HepG2 (cell line): ENCODE results near the gene ST7L. TPM values are rescaled to one million over a fixed set of nuclear protein-coding genes. Genes with fewer than 3 reads are reported as not detected.
A peak's percentile ranks its signal among the peaks of the same experiment; 100 is the strongest.

Source experiments
- CBX2 ChIP-seq, 2 experiments: fragments of 200-600 bp in 1 of 2; sonication (generic); formaldehyde crosslinking in 1 of 2; IDR thresholded peaks; 2 replicates each; pipeline versions ENCODE4 v1.7.0 to v1.8.1; 2018 to 2022; ENCODE audit warnings: low read depth in 2 of 2, low read length in 1 of 2, mild to moderate bottlenecking in 1 of 2, missing genetic modification reagents in 1 of 2
- HMGXB4 ChIP-seq, 2 experiments: sonication (generic) in 1 of 2; formaldehyde crosslinking in 1 of 2; IDR thresholded peaks; 2 replicates each; pipeline versions ENCODE4 v1.4.0 to v1.6.1; 2018 to 2020; ENCODE audit warnings: missing genetic modification reagents in 2 of 2, borderline replicate concordance in 1 of 2, low read depth in 1 of 2, mild to moderate bottlenecking in 1 of 2, missing biosample characterization in 1 of 2
- IRF9 ChIP-seq: sonication (generic); formaldehyde crosslinking; IDR thresholded peaks from 2 replicates; pipeline ENCODE4 v1.8.0; 2022; ENCODE audit warnings: missing genetic modification reagents, mild to moderate bottlenecking, borderline replicate concordance
- JUN ChIP-seq: sonication (generic); formaldehyde crosslinking; IDR thresholded peaks from 2 replicates; pipeline ENCODE4 v1.4.0; 2020; ENCODE audit warnings: mild to moderate bottlenecking, missing genetic modification reagents
- KMT2B ChIP-seq: IDR thresholded peaks from 2 replicates; pipeline ENCODE4 v1.6.1; 2016; ENCODE audit warnings: missing genetic modification reagents, missing compliant biosample characterization
- MLX ChIP-seq: IDR thresholded peaks from 2 replicates; pipeline ENCODE4 v1.6.1; 2016
- NR2F2 ChIP-seq: IDR thresholded peaks from 2 replicates; pipeline ENCODE4 v1.6.1; 2012; ENCODE audit warnings: low read depth, inconsistent platforms, borderline replicate concordance
- RBM39 ChIP-seq: fragments of 200-400 bp; formaldehyde crosslinking; IDR thresholded peaks from one replicate; pipeline ENCODE4 v1.6.1; 2018; ENCODE audit warnings: antibody characterized with exemption, mild to moderate bottlenecking, low read depth, low read length; ENCODE audit not compliant: poor library complexity, severe bottlenecking
- REL ChIP-seq: sonication (generic); formaldehyde crosslinking; conservative IDR thresholded peaks from 2 replicates; pipeline ENCODE4 v1.8.0; 2022; ENCODE audit warnings: mild to moderate bottlenecking, missing genetic modification reagents, moderate library complexity
- REPIN1 ChIP-seq: sonication (generic); formaldehyde crosslinking; IDR thresholded peaks from 2 replicates; pipeline ENCODE4 v1.8.0; 2022; ENCODE audit warnings: missing genetic modification reagents, low read depth, mild to moderate bottlenecking, borderline replicate concordance
- TARDBP ChIP-seq: sonication (generic); formaldehyde crosslinking; IDR thresholded peaks from 2 replicates; pipeline ENCODE4 v1.8.0; 2022; ENCODE audit warnings: mild to moderate bottlenecking, missing genetic modification reagents
- ZBTB38 ChIP-seq: sonication (generic); formaldehyde crosslinking; IDR thresholded peaks from 2 replicates; pipeline ENCODE4 v1.5.1; 2020; ENCODE audit warnings: mild to moderate bottlenecking, missing genetic modification reagents
- ZFP36L2 ChIP-seq: sonication (generic); formaldehyde crosslinking; IDR thresholded peaks from 2 replicates; pipeline ENCODE4 v1.4.0; 2020; ENCODE audit warnings: missing genetic modification reagents
- ZFP37 ChIP-seq: sonication (generic); formaldehyde crosslinking; IDR thresholded peaks from 2 replicates; pipeline ENCODE4 v1.4.0; 2020; ENCODE audit warnings: missing genetic modification reagents, borderline replicate concordance
- ZGPAT ChIP-seq: IDR thresholded peaks from 2 replicates; pipeline ENCODE4 v1.6.1; 2016; ENCODE audit warnings: mild to moderate bottlenecking
- ZNF292 ChIP-seq: sonication (generic); formaldehyde crosslinking; IDR thresholded peaks from 2 replicates; pipeline ENCODE4 v1.8.1; 2022; ENCODE audit warnings: mild to moderate bottlenecking, low read depth, missing genetic modification reagents, borderline replicate concordance
- ZNF577 ChIP-seq: sonication (generic); formaldehyde crosslinking; IDR thresholded peaks from 2 replicates; pipeline ENCODE4 v1.4.0; 2020; ENCODE audit warnings: mild to moderate bottlenecking, low read depth, missing genetic modification reagents, borderline replicate concordance
- ZNF580 ChIP-seq: IDR thresholded peaks from 2 replicates; pipeline ENCODE4 v1.6.1; 2016; ENCODE audit warnings: low read depth, borderline replicate concordance
- ZNF713 ChIP-seq: sonication (generic); formaldehyde crosslinking; IDR thresholded peaks from 2 replicates; pipeline ENCODE4 v1.4.0; 2020; ENCODE audit warnings: mild to moderate bottlenecking, missing genetic modification reagents
- polyA plus RNA-seq, 8 experiments: library from polyadenylated mRNA; depleted of rRNA in 3 of 8; stranded (reverse) in 7 of 8; unstranded in 1 of 8; fragments of >200 nt; fragmentation: Illumina TruSeq in 4 of 8; extraction: Trizol in 4 of 8; gene quantifications; 2 replicates each; pipeline versions ENCODE4 v1.2.1 to v1.2.3, GENCODE V29; 2011 to 2016; ENCODE audit warnings: low read depth in 4 of 8, missing spikeins in 1 of 8, mixed read lengths in 1 of 8; ENCODE audit not compliant: insufficient read depth in 1 of 8
- total RNA-seq, 5 experiments: library from RNA; depleted of rRNA; stranded (reverse); fragments of >200 nt; fragmentation: Illumina TruSeq; extraction: Trizol; gene quantifications; 2 replicates each; pipeline ENCODE4 v1.2.3, GENCODE V29; 2016; ENCODE audit warnings: low read depth in 1 of 5

Gene ST7L
- total and polyA plus RNA-seq, 2 of the 13 experiments (the other 11 are each of a cell fraction or from before 2014, with no cell fraction given) = 8.6 to 19.9 TPM

GRCh38 chr1:112618721-112619517 lies at the start of gene ST7L (continued):
- peak; percentile 53 to 76; a peak in 3 of 4 replicates for TF ChIP-seq HMGXB4 (CRISPR knock-in tag; IDR thresholded peaks at IDR 0.05; ENCODE audit: borderline replicate concordance in 1 of 2, low read depth in 1 of 2)
- TF ChIP-seq TARDBP (CRISPR knock-in tag) = peak; percentile 58; the same call in 1 of the 2 replicates
- peak; percentile 39; the same call in 1 of the 2 replicates for TF ChIP-seq ZBTB38 (CRISPR knock-in tag)
- TF ChIP-seq MLX = no peak
- TF ChIP-seq JUN = no peak; the same call in 1 of the 2 replicates
- no peak for TF ChIP-seq ZNF713 (CRISPR knock-in tag)
- 0 out of 2 replicates have a peak, but pooled peaks have one; percentile 22 for TF ChIP-seq ZGPAT (CRISPR knock-in tag)
- TF ChIP-seq NR2F2 = no peak
- no peak for TF ChIP-seq ZNF292
- no peak for TF ChIP-seq ZNF577
- no peak for TF ChIP-seq ZNF580 (CRISPR knock-in tag)
- peak; percentile 72; the same call in 1 of the 2 replicates for TF ChIP-seq KMT2B (CRISPR knock-in tag)
- peak; percentile 36 for TF ChIP-seq RBM39
- no peak for TF ChIP-seq REL (CRISPR knock-in tag)
- peak; percentile 72; the same call in 1 of the 2 replicates for TF ChIP-seq REPIN1 (CRISPR knock-in tag)
- no peak for TF ChIP-seq ZFP36L2 (CRISPR knock-in tag)
- TF ChIP-seq IRF9 = peak; percentile 44; the same call in 1 of the 2 replicates
- no peak for TF ChIP-seq CBX2 (IDR thresholded peaks at IDR 0.05; ENCODE audit: low read depth, low read length)
- no peak for TF ChIP-seq CBX2 (CRISPR knock-in tag; IDR thresholded peaks at IDR 0.05; ENCODE audit: low read depth)
- no peak for TF ChIP-seq ZFP37 (CRISPR knock-in tag)
